ENCODE results near the gene ERMARD.

Gene ERMARD

GRCh38 chr6:169783971-169784820, 32.8 kb downstream of the ERMARD start:
- no peak for DNase-seq

GRCh38 chr6:169784821-169785340, 33.5 kb downstream of the ERMARD start:
- no peak for DNase-seq

DNA sequence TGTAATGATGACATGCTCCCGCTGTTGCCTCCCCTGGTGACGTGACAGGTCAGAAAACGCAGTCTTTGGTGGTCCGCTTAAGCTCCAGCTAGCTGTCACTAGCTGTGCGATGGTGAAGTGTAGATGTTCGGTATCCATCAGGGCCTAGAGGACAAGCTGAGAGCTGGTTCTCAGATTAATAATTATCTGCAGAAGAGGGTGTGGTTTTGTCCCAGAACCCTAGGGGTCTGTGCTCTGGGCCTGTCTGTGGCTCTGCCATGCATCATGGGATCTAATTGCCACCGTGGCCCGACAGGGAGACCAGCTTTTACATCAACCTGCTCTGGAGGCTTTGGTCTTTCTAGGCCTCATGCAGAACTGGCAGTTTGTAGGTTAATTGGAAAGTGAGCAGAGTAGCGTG, 34.1 kb downstream of the ERMARD start:
- DNase-seq: no peak

DNA sequence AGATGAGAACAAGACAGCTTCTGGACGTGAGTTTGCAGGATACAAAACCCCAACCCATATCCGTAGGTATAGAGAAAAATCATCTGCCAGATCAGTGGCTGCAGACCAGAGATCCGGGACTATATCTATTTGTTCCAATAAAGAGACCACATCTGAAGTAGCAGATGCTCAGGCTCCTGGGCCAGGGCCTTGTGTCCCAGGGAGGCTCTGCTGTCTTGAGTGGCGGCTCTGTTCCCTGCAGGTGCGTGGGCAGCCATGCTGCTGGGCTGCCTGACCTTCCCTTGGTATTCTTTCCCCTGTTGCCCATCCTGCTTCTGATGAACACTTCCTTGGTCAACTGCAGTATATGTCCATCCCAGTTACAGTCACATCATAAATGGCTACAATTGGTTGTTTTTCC, 34.9 kb downstream of the ERMARD start:
- DNase-seq: no peak

GRCh38 chr6:169787797-169788196, 36.4 kb downstream of the ERMARD start:
- no peak for DNase-seq

DNA sequence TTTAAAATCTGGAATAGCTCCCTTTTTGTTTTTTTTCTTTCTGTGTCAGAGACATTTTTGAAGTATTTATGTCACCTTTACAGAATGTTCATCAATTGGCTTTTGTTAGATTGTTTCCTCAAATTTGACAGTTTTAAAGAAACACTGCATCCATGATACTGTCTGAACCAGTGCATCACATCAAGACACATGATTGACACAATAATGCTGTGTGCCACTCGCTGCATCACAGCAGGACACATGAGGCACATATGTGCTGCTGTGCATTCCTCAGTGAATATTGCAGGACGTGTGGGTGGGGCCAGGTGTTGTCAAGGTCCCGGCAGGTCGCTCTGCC, 37.4 kb downstream of the ERMARD start:
- DNase-seq: no peak

DNA sequence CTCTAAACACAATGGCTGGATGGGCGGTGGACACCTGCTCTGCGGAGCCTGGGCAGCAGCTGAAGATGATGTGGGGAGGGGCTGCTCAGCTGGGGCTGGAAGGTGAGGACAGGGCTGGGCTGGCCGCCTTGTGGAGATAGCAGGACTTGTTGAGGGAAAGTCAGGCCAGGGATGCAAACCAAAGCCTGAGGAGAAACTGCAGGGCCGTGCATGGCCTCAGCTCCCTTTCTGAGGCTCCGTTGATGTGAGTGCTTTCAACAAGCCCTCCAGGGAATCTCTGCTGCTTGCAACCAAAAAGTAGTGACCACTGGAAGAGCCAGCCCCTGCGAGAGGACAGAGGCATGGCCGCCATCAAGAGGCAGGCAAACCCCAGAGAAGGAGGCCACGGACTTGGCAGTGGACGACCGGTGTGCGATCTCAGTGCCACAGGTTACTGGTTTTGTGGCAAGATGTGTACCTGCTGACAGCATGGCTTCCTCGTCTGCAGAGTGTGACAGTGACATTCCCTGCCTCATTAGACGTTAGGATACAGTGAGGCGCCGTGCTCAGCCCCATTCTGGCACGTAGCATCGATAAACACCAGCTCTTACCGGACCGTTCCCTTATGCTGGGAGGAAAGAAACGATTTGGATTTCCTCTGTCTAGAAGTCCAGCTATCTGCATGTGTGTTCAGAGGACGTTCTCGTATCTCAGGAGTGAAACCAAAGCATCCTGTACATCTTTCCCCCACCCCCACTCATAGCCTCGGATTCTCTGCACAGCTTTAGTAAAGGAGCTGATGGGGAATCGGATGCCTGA, 37.9 kb downstream of the ERMARD start:
- no peak for DNase-seq

DNA sequence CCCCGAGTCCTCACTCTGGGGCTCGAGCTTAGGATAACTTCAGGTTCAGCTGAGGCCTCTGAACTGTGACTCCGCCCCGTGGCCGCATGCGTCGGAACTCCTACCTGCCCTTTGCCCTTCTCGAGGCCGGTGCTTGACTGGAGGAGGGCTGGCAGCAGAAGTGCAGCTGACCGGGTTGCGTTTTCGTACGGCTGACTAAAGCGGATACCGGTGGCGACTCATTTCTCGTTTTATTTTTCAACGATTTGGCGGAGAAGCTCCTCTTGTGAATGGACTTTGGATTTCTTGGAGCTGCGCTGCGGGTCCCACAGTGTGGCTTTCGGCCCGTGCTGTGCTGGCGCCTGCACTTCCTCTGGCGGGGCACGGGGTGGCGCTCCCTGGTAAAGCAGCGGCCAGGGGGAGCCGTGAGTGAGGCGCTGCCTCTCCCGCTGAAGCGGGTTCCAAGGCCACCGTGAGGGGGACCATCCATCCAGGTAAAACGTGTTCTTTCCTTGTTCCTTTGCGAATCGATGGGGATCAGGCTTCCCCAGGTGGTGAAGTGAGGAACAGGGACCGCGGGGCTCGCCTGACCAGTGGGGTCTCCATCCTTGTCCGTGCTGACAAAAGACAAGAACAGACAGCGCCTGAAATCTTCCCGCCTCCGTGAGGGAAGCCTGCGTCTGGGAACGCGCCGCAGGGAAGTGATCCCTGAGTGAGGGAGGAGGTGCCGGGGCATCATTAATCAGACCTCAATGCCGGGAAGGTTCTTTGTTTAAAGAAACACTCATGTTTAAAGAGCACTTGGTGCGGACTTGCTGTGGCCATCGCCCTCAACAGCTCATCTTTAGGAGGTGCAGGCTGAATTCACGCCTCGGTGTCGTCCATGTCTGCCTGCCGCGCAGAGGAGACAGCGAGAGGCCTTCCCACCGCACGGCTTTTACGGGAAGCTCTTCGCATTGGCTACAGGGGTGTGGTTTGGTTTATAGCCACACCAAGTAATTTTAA, 38.8 kb downstream of the ERMARD start:
- peak; percentile 68 for DNase-seq

DNA sequence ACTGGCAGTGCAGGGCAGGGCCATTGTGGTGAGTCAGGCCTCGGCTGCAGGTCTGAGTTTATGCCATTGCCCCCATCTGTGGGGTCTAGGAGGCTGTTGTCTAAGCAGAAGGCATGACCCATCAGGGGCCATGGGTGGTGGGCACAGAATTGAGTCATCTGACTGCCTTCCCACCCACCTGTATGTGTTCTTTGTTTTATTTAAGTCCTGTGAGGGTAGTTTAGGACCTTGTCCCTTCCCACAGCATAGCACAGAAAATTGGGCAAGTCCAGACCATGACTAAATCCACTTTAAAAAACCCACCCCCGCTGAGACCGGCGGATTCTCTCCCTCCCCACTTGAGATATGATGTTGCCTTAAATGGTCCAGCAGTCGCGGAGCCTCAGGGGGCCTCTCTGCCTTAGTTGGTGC, 40.3 kb downstream of the ERMARD start:
- DNase-seq: no peak

- DNase-seq: no peak
These were observed 41.0 kb downstream of the ERMARD start for GRCh38 chr6:169792306-169793015.

DNA sequence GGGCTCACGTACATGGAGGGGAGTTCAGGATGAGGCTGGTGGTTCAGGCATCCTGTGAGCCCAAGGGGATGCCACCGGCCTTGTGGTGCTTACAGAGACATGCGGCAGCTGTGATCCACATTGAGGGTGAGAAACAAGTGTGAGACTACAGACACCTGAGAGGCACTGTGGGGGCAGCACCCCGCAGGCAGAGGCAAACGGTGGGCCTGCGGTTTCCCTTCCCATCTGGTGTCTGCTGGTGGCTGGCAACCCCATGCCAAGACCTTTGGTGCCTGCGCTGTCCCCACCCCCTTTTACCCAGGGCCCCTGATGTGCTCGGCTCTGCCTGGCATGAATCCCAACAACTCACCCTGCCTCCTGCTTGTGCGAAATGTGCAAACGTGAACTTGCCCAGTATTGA, 42.0 kb downstream of the ERMARD start:
- DNase-seq: no peak

- DNase-seq: no peak
These were observed 43.1 kb downstream of the ERMARD start for GRCh38 chr6:169794317-169795055.

- no peak for DNase-seq
These were observed 43.8 kb downstream of the ERMARD start for GRCh38 chr6:169795196-169795595.

GRCh38 chr6:169798764-169799473, 47.5 kb downstream of the ERMARD start:
- no peak for DNase-seq

- no peak for DNase-seq
These were observed 48.1 kb downstream of the ERMARD start for GRCh38 chr6:169799474-169799926.

DNA sequence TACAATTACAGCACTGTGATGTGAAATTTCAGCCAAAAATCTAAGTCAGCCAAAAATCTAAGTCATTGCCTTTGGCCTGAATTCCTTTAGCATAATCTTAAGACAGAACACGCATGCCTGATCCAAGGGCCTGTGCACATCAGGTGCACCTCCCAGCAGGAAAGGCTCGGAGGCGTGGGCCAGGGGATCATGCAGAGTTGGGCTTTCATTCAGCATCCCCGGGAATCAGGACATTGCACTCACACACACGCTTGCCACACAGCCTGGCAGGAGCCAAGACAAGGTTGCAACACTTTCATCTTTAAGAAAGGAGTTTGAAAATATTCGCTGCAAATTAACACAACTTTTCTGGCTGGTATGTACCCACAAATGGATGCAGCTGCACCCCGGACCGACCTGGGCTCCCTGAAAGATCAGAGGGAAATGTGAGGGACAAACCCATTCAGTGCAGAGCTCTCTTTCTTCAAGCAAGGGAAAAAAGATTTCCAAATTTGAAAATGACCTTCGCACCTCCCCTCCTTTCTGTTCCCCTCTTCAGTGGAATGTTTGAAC, 48.8 kb downstream of the ERMARD start:
- DNase-seq: no peak

- no peak for DNase-seq
These were observed 49.4 kb downstream of the ERMARD start for GRCh38 chr6:169800668-169801395.

GRCh38 chr6:169801396-169802160, 50.2 kb downstream of the ERMARD start:
- no peak for DNase-seq

GRCh38 chr6:169802790-169803189, 51.4 kb downstream of the ERMARD start:
- no peak for DNase-seq

All from stimulated activated naive CD4-positive, alpha-beta T cell treated with Interleukin-2 at 50 U/mL for 16 hours (primary cell).